Hepatocyte (in vitro differentiated cells): ENCODE measurements around the gene MCF2L2. TPM values are rescaled to one million over a fixed set of nuclear protein-coding genes. Genes with fewer than 3 reads are reported as not detected.

Experiments used
- DNase-seq: peaks from one replicate; pipeline ENCODE4 v3.0.0-alpha.2; 2016; ENCODE audit warnings: low spot score
- H2AFZ ChIP-seq: fragments of 200-600 bp; sonication (generic); 2 replicates; pipeline ENCODE4 v1.6.0; 2016; ENCODE audit warnings: antibody characterized with exemption, mild to moderate bottlenecking
- H3K27ac ChIP-seq: fragments of 200-600 bp; sonication (generic); 2 replicates; pipeline ENCODE4 v1.5.1; 2016; ENCODE audit warnings: mild to moderate bottlenecking
- H3K27me3 ChIP-seq: fragments of 200-600 bp; sonication (generic); 2 replicates; pipeline ENCODE4 v1.6.1; 2016
- H3K36me3 ChIP-seq: fragments of 200-600 bp; sonication (generic); replicated peaks from 2 replicates; pipeline ENCODE4 v1.5.1; 2016; ENCODE audit warnings: low read depth; ENCODE audit not compliant: insufficient read depth
- H3K4me1 ChIP-seq: fragments of 200-600 bp; sonication (generic); 2 replicates; pipeline ENCODE4 v1.5.1; 2016; ENCODE audit warnings: mild to moderate bottlenecking, moderate library complexity; ENCODE audit not compliant: insufficient read depth
- H3K4me2 ChIP-seq: fragments of 200-600 bp; sonication (generic); 2 replicates; pipeline ENCODE4 v1.6.0; 2016
- H3K4me3 ChIP-seq: fragments of 200-600 bp; sonication (generic); 2 replicates; pipeline ENCODE4 v1.5.1; 2016; ENCODE audit warnings: mild to moderate bottlenecking
- H3K79me2 ChIP-seq: fragments of 200-600 bp; sonication (generic); 2 replicates; pipeline ENCODE4 v1.6.0; 2017; ENCODE audit warnings: mild to moderate bottlenecking
- H3K9me2 ChIP-seq: fragments of 200-600 bp; sonication (generic); replicated peaks from 2 replicates; pipeline ENCODE4 v1.6.0; 2017; ENCODE audit warnings: mild to moderate bottlenecking; ENCODE audit not compliant: insufficient read depth
- H3K9me3 ChIP-seq: fragments of 200-600 bp; sonication (generic); 2 replicates; pipeline ENCODE4 v1.5.1; 2016; ENCODE audit warnings: low read depth, mild to moderate bottlenecking
- H4K20me1 ChIP-seq: fragments of 200-600 bp; sonication (generic); 2 replicates; pipeline ENCODE4 v1.6.0; 2016; ENCODE audit warnings: mild to moderate bottlenecking; ENCODE audit not compliant: insufficient read depth, poor library complexity, severe bottlenecking
- CTCF ChIP-seq: fragments of 200-600 bp; sonication (generic); IDR thresholded peaks from 2 replicates; pipeline ENCODE4 v1.5.1; 2016; ENCODE audit warnings: antibody characterized with exemption, mild to moderate bottlenecking; ENCODE audit not compliant: poor library complexity
- EZH2 ChIP-seq: fragments of 200-600 bp; sonication (generic); IDR thresholded peaks from 2 replicates; pipeline ENCODE4 v1.6.1; 2016; ENCODE audit warnings: antibody characterized with exemption, mild to moderate bottlenecking, borderline replicate concordance
- EZH2phosphoT487 ChIP-seq: fragments of 200-600 bp; sonication (generic); IDR thresholded peaks from one replicate; pipeline ENCODE4 v1.6.1; 2018; ENCODE audit warnings: antibody characterized with exemption, mild to moderate bottlenecking, low read depth, moderate library complexity; ENCODE audit not compliant: unreplicated experiment, severe bottlenecking
- WGBS: methylation state at CpG from one replicate; pipeline ENCODE4 v1.1.6; 2016; ENCODE audit warnings: low lambda C conversion rate; ENCODE audit errors: missing lambda C conversion rate; 5-methylcytosine and 5-hydroxymethylcytosine counted together
- polyA plus RNA-seq: library from polyadenylated mRNA; unstranded; fragments of >200 nt; fragmentation: Nextera tagmentation; extraction: Ambion mirVana; gene quantifications from 2 replicates; pipeline ENCODE4 v1.2.1, GENCODE V29; 2016
- total RNA-seq: library from RNA; depleted of rRNA; stranded (reverse); fragments of >200 nt; gene quantifications from 2 replicates; pipeline ENCODE4 v1.2.3, GENCODE V29; 2014

MCF2L2 gene
- total and polyA plus RNA-seq, 2 experiments from 2014 or later: 0.17 to 0.63 TPM

DNA sequence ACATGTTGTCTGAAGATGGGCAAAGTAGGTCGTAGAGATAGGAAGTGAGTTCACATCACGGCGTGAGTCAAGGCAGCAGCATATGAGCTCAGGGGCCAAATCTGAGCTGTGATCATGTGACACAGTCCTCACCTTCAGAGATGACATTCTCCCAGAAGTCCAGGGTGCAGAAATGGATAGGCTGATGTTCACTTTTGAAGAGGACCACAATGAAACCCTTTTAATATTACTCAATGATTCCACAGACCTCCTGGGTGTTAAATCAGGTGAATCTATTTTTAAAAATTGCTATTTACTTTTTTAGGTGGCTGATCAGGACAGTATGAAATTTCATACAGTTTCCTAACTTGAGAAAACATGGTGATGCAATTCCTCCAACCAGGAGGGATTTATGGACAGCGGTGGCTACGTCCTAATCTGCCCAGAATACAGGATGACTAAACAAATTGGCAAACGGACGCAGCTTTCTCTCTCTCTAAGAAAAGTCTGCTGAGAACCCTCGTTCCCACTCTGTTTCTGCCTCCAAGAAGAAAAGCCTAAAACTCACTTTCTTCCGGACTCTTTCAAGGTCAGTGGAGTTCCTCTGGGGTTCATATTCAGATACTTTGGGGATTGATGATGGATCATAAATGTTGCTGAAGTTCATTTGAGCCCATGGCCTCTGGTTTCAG lies 141.0 kb downstream of the MCF2L2 start:
- WGBS: 73% methylated on average over 9 of the region's 9 CpGs
- H4K20me1 ChIP-seq: no peaks in the 10 kb centered on the region
- no peak overlapping the region for H3K4me3 ChIP-seq
- H2AFZ ChIP-seq: no peak overlapping the region
- peak; percentile 48 for DNase-seq
- no peaks in the 10 kb centered on the region for H3K27me3 ChIP-seq
- H3K4me1 ChIP-seq: peaks cover 12% of the 10 kb centered on the region
- H3K79me2 ChIP-seq: no peaks in the 10 kb centered on the region
- no peaks in the 10 kb centered on the region for H3K9me3 ChIP-seq
- H3K4me2 ChIP-seq: no peak overlapping the region
- H3K36me3 ChIP-seq: no peaks in the 10 kb centered on the region
- H3K27ac ChIP-seq: peak overlapping the region; percentile 52
- no peaks in the 10 kb centered on the region for H3K9me2 ChIP-seq
- TF ChIP-seq EZH2phosphoT487 (no peak), EZH2 (no peak)

DNA sequence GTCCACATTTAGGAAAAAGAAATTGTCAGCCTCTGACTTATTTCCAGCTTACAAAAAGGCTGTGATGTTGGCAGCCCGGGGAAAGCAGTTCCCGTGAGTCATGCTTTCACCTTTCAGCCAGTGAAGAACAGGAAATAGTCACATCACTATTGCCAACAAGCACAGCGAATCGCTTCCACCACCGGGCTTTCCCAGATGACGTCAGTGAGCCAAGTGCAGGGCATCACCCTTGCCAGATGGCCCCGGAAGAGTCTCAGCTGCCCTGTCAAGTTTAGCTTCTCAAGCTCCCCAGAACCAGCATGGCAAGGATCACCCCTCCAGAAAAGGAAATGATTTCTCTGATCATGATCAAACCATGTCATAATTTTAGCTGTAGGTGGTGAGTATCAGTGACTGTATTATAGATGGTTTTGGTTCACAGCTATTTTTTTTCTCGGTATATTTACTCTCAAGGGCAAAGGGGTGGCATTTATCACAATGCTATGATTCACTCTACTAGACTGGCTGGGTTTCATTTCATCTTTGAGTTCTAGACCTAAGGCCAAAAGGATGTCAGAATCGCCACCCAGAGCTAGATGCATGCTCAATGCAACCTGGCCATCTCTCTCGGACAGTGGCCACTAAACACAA lies 142.5 kb downstream of the MCF2L2 start:
- Histone ChIP-seq H4K20me1 (no peaks in the 10 kb centered on the region), H2AFZ (no peak overlapping the region), H3K27ac (peak overlapping the region; percentile 52), H3K36me3 (no peaks in the 10 kb centered on the region), H3K4me3 (no peak overlapping the region), H3K27me3 (no peaks in the 10 kb centered on the region), H3K4me2 (peak overlapping the region; percentile 6), H3K79me2 (no peaks in the 10 kb centered on the region), H3K9me3 (no peaks in the 10 kb centered on the region), H3K9me2 (no peaks in the 10 kb centered on the region), H3K4me1 (peaks cover 6% of the 10 kb centered on the region)
- WGBS: 65% methylated on average over 10 of the region's 10 CpGs
- DNase-seq: peak; percentile 84
- TF ChIP-seq EZH2phosphoT487: no peak
- no peak for TF ChIP-seq EZH2
- TF ChIP-seq CTCF: no peak

DNA sequence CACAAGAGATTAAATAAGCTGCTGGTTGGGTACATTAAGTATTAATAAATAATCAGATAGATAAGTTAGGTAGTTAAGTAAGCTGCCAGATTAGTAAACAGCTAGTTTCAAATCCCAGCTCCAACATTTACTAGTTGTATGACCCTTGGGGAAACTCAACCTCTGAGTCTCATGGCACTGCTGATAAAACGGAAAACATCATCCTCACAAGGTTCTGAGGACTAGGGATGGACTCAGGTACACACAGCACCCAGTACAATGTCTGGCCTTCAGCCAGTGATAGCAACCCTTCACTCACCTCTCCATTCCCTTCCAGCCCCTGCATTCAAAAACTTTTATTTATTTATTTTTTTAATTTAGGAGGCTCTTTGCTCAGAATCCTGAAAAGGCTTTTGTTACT lies 143.1 kb downstream of the MCF2L2 start:
- H3K27me3 ChIP-seq: no peaks in the 10 kb centered on the region
- H3K4me1 ChIP-seq: peaks cover 3% of the 10 kb centered on the region
- no peak overlapping the region for H3K4me3 ChIP-seq
- H3K4me2 ChIP-seq: peak overlapping the region; percentile 6
- 92% methylated on average over 1 of the region's 1 CpG for WGBS
- no peaks in the 10 kb centered on the region for H3K79me2 ChIP-seq
- TF ChIP-seq EZH2 (no peak), CTCF (no peak), EZH2phosphoT487 (no peak)
- no peak overlapping the region for H2AFZ ChIP-seq
- no peak for DNase-seq
- H4K20me1 ChIP-seq: no peaks in the 10 kb centered on the region
- no peaks in the 10 kb centered on the region for H3K36me3 ChIP-seq
- H3K27ac ChIP-seq: peak overlapping the region; percentile 15
- no peaks in the 10 kb centered on the region for H3K9me3 ChIP-seq
- H3K9me2 ChIP-seq: no peaks in the 10 kb centered on the region

GRCh38 chr3:183284570-183284969 lies 143.8 kb downstream of the MCF2L2 start:
- 97% methylated on average over 3 of the region's 3 CpGs for WGBS
- H3K4me1 ChIP-seq: peaks cover 3% of the 10 kb centered on the region
- no peaks in the 10 kb centered on the region for H3K9me2 ChIP-seq
- no peaks in the 10 kb centered on the region for H3K9me3 ChIP-seq
- no peak for DNase-seq
- H3K27ac ChIP-seq: no peak overlapping the region
- no peak overlapping the region for H2AFZ ChIP-seq
- no peak overlapping the region for H3K4me3 ChIP-seq
- H3K79me2 ChIP-seq: no peaks in the 10 kb centered on the region
- no peaks in the 10 kb centered on the region for H3K27me3 ChIP-seq
- H3K4me2 ChIP-seq: no peak overlapping the region
- TF ChIP-seq EZH2phosphoT487 (no peak), CTCF (no peak), EZH2 (no peak)
- H4K20me1 ChIP-seq: no peaks in the 10 kb centered on the region
- no peaks in the 10 kb centered on the region for H3K36me3 ChIP-seq
